Left renal pelvis (tissue), 4 donors: ENCODE data around the gene MEIS2. TPM values are rescaled to one million over a fixed set of nuclear protein-coding genes. Genes with fewer than 3 reads are reported as not detected.
A peak's percentile ranks its signal among the peaks of the same experiment; 100 is the strongest.

Source experiments
- DNase-seq, 4 donors: peaks; one replicate each; pipeline ENCODE4 v3.0.0-alpha.2; 2013; ENCODE audit warnings: low read depth in 4 of 4, low spot score in 3 of 4
- polyA plus RNA-seq, 4 donors: library from polyadenylated mRNA; unstranded; fragments of 120-200 nt; gene quantifications; one replicate each; pipeline ENCODE4 v1.2.1, GENCODE V29; 2013; ENCODE audit not compliant: insufficient read length in 4 of 4

The MEIS2 gene
- polyA plus RNA-seq, result 100 to 1,000 TPM; 129 to 442 (median 168) TPM

GRCh38 chr15:37100109-37100965, at the start of gene MEIS2:
Gene MEIS2, minus strand, starts transcription at chr15:37100549. Its CDS starts 1,083 bp downstream, at chr15:37099466.
- peak in 2 of 4 donors; percentile 90 to 91 for DNase-seq

GRCh38 chr15:37149146-37149545, 48.8 kb upstream of the MEIS2 start:
- DNase-seq, result no peak

DNA sequence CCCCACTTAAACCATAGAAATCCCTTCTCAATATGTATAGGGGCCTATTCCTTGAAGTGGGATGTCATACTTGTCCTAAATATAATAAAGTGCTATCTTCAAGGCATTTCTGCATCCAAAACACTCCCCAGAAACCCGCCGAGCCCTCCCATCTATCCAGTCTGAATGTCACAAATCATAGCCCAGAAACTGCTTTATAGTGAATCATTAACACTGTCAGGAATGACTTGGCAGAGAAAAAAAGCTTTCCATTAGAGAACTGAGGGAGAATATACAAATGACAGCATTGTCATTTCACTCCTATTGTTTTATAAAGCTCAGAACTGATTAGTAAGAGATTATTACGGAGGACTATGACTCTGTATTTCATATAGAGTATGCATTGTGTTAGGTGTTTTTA, 48.4 kb upstream of the MEIS2 start:
- no peak for DNase-seq

DNA sequence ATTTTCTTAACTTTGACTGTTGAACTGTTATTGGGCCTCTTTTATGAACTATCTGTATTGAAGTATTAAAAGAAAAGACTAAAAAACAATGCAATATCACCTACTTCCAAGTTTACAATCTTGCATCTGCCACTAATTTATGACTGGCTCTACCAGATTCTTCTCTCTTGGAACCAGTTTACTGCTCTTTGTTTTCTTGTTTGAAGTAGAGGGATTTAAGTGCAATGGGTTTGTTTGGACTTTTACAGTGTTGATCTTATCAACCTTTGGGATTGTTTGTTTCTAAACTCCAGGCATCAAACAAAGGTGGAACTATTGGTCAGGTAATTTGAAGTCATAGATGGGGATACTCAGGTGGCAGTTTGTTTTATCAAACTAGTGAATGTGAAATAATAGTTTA, 43.0 kb upstream of the MEIS2 start:
- no peak for DNase-seq

GRCh38 chr15:37142371-37142770, 42.0 kb upstream of the MEIS2 start:
- DNase-seq, result no peak

GRCh38 chr15:37140531-37141058, 40.2 kb upstream of the MEIS2 start:
- no peak for DNase-seq

DNA sequence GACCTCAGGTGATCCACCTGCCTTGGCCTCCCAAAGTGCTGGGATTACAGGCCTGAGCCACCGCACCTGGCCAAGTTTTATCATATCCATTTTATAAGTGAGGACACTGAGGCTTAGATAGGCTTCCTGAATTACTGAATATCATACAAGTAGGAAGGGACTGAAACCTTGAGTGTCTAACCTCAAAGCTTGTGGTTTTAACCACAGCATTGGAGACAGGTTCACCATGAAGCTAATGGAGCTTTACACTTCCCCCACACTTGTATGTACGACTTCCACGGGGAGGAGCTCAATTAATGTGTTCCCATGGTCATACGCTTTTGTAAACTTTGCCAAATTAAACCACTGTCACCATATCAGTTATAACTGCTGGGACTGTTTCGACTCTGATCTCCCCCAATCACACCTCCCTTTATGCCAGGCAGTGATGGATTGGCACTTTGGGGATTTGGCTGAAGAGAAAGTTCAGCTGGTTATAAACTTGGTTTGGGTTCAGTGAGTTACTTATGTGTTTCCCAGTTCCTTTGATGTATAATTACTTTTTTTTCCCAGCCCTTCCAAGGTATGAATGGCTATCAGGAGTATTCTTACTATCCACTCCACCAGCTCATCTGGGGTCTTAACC, 38.4 kb upstream of the MEIS2 start:
- DNase-seq, result peak in 1 of 4 donors; percentile 39

DNA sequence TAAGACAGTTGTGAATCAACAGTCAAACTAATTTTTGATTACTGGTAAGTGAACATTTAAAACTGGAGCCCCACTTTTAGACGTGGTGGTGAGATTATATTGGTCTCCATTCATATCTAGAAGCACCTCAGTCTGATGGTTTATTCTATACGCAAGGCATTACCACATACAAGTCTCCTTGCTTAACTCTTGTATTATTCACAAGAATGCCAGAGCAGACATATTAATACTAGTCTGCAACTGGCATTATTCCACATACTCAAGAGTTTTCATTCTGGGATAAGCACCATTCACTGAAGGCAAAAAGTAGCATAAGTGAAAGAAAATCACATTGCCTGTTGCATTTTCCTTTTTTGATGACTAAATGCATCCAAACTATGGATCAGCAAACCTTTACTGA, 36.9 kb upstream of the MEIS2 start:
- no peak for DNase-seq

DNA sequence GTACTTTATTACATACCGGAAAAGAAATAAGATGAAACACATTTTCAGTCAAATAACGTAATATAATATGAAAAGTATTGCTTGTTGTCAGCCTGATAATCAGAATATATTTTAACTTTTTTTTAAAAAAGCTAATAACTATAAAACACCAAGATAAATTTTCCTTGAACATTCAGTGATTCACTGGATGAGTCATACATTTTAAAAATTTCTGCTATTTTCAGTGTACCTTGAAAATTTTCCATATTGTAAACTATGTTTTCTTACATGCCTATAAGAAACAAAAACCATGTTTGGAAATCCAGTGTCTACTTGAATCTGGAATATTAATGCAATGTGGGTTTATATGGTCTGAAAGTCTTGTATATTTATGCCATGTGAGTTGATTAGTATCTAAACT, 36.3 kb upstream of the MEIS2 start:
- no peak for DNase-seq

DNA sequence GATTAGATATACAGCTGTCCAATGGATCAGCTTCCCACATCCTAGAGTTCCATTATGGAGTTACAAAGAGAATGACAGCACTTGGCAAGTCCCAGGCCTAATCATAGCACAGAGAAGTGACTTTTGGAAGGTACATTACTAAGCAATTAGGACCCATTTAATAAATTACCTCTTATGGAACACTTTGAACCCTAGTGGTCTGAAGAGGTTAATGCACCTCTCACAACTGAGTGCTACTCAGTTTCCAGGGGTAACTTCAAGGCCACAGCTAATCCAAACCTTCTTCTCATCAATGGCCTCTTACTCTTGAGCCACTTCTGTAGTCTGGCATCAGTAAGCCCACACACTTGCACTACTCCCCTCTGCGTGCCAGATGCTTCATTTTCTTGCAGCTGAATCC, 34.9 kb upstream of the MEIS2 start:
- DNase-seq, result no peak

GRCh38 chr15:37134699-37135131, 34.4 kb upstream of the MEIS2 start:
- DNase-seq, result no peak

- no peak for DNase-seq
Measured at GRCh38 chr15:37134244-37134643, 33.9 kb upstream of the MEIS2 start.

- DNase-seq, result no peak
Measured at GRCh38 chr15:37133602-37134001, 33.3 kb upstream of the MEIS2 start.

- no peak for DNase-seq
Measured at GRCh38 chr15:37132826-37133417, 32.6 kb upstream of the MEIS2 start.

DNA sequence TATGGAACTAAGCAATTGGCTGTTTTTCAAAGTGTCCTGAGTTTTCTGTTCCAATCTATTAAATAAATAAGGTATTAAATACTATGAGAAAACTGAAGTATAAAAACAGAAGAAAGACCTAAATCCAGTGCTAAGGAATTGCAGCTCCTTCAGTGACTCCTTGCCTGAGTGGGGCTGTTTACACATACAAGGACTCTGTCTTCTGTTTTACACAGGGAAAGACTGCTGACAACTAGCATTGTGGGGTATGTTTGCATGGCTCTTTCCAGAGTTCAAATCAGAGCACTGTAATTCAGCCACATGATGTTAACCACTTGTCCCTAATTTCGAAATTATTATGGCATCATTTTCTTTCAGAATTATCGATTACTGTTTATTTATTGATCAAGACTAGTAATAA, 31.3 kb upstream of the MEIS2 start:
- DNase-seq, result no peak

GRCh38 chr15:37130356-37130755, 30.0 kb upstream of the MEIS2 start:
- no peak for DNase-seq

DNA sequence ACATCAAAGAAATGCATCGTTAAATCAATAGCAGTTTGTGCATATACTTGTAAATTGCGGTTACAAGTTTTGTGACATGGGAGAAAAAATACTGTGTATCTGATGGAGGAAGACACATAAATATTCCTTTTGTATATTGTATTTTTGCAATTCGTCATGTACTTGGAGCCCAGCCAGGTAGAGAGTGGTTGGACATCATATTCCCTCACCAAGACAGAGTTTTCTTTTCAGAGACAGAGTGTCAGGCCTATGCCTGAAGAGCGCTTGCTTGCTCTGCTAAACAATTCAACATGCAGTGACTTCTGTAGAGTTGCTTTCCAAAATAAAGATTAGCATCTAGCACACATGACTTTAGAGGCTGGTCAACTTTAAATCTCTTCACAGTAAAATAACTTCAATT, 24.8 kb upstream of the MEIS2 start:
- DNase-seq, result no peak

GRCh38 chr15:37124331-37124730, 24.0 kb upstream of the MEIS2 start:
- DNase-seq, result no peak

- no peak for DNase-seq
Measured at GRCh38 chr15:37122703-37123102, 22.4 kb upstream of the MEIS2 start.

DNA sequence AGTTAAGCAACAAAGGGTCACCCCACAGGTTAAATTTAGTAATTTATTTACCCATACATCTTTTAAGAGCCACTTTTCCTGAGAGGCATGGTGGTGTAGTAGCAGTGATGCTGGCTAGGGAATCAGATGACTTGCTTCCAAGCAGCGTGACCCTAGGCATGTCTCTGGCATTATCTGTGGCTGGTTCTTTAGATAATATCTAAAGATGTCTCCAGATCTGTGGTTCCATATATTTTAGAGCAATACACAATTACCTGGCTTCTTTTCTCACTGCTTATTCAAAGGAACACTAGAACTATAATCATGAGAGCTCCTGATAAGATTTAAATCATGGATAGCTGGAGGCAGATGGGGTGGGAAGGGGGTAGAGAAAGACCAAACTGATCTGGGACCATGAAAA, 21.1 kb upstream of the MEIS2 start:
- DNase-seq, result no peak

DNA sequence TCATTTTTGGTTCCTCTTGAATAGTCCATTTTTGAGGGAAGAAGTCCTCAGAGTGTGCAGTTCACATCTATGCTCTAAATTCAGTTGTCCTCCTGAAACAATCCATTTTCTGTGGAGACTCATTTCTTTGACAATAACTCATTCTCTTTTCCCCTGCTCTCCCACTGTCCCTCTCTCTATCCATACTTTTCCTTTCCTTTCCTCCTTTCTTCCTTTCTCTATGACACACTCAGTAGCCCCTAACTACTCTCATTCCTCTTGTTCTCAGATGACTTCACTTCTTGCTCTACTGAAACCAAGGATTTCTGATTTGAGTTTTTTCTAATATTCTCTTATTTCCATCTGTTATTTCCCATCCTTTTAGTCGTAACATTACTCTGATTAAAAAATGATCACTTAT, 16.7 kb upstream of the MEIS2 start:
- no peak for DNase-seq
